ENCODE results near the gene PPAN.

PPAN gene

DNA sequence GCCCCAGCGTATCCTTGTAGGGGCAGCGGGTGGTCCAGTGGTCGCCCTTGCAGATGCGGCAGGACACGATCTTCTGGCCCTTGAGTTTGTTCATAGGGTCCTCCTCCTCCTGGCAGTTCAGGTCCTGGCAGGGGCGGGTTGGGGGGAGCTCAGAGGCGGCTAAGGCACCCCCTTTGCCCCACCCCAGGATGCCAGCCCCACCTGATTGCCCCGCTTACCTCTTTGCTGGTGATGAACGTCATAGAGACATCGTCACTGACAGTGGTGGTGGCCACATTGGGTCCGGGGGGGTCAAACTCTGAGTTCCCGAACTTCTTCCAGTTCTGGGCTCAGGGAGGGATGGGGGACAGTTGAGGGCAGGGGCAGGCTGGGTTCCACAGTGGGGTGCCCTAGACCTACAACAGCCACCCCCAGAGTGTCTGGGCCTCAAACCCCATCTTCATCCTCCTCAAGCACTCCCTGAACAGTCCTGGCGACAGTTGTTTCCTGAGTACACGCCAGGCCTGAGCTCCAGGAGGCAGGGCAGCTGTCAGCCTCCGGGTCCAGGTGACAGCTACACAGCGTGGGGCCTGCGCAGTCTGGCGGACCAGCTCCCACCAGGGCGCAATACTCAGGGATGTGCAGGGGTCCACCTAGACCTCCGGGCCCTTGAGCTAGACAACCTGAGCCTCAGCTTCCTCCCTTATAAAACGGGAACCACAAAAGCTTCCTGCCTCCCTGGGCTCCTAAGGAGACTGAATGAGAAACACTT lies 10.9 kb downstream of the PPAN start:
- TF ChIP-seq, protein P1, sequence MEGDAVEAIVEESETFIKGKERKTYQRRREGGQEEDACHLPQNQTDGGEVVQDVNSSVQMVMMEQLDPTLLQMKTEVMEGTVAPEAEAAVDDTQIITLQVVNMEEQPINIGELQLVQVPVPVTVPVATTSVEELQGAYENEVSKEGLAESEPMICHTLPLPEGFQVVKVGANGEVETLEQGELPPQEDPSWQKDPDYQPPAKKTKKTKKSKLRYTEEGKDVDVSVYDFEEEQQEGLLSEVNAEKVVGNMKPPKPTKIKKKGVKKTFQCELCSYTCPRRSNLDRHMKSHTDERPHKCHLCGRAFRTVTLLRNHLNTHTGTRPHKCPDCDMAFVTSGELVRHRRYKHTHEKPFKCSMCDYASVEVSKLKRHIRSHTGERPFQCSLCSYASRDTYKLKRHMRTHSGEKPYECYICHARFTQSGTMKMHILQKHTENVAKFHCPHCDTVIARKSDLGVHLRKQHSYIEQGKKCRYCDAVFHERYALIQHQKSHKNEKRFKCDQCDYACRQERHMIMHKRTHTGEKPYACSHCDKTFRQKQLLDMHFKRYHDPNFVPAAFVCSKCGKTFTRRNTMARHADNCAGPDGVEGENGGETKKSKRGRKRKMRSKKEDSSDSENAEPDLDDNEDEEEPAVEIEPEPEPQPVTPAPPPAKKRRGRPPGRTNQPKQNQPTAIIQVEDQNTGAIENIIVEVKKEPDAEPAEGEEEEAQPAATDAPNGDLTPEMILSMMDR (IDR thresholded peaks at IDR 0.05; ENCODE audit: low read depth, low read length) = no peak

DNA sequence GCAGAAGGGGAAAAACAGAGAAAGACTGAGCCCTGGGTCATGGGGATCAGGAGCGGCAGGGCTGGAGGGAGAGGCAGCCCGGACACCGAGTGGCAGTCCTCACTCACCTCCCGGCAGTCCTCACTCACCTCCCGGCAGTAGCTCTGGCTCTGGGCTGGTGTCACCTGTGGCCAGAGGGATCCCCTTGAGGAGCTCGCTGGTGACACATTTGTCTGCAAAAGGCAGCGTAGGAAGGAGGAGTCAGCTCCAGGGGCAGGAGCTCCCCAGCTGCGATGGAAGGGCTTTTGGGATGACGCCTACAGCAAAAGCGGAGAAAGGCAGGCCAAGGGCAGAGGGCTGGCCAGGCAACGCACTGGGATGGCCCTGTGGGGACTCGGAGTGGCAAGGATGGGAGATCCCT lies 12.8 kb downstream of the PPAN start:
- Histone ChIP-seq H3K4me3 (ENCODE audit: low read depth, low read length) (peak overlapping the region; percentile 73), H3K27ac (peak overlapping the region; percentile 79), H3K27me3 (ENCODE audit: insufficient read depth, low read depth, severe bottlenecking) (no peaks in the 10 kb centered on the region), H3K36me3 (peaks cover 41% of the 10 kb centered on the region), H3K9me3 (ENCODE audit: severe bottlenecking) (no peaks in the 10 kb centered on the region)
- TF ChIP-seq, protein P1 (IDR thresholded peaks at IDR 0.05; ENCODE audit: low read depth, low read length) = no peak
- no peak for DNase-seq

More for the DNA sequence above, 10.9 kb downstream of the PPAN start:
- no peak for DNase-seq
- H3K9me3 ChIP-seq (ENCODE audit: severe bottlenecking) = no peaks in the 10 kb centered on the region
- H3K27me3 ChIP-seq (ENCODE audit: insufficient read depth, low read depth, severe bottlenecking) = no peaks in the 10 kb centered on the region
- H3K27ac ChIP-seq = no peak overlapping the region
- H3K36me3 ChIP-seq = peaks cover 43% of the 10 kb centered on the region
- no peak overlapping the region for H3K4me3 ChIP-seq (ENCODE audit: low read depth, low read length)

DNA sequence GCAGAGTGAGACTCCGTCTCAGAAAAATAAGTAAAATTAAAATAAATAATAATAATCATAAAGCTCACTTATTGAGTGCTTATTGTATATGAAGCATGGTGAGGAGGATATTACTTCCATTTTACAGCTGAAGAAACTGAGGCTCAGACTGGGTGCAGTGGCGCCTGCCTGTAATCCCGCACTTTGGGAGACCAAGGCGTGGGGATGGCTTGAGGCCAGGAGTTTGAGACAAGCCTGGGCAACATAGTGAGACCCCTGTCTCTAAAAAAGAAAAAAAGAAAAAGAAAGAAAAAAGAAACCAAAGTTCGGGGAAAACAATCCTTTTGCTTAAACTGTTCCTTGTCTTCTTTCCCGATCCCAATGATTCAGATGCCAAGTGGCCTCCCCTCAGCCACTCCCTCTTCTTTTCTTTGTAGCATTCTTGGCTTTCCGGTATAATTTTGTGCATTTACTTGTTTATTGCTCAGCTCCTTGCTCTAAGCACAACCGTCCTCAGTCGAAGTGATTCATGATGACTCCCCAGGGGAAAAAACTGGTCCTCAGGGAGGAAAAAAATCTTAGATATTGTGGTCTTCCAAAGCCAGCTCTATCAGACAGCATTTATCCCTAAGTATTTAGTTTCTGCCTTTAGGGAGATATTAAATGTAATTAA lies 14.5 kb downstream of the PPAN start:
- H3K36me3 ChIP-seq = peaks cover 37% of the 10 kb centered on the region
- H3K4me3 ChIP-seq (ENCODE audit: low read depth, low read length) = no peak overlapping the region
- no peaks in the 10 kb centered on the region for H3K9me3 ChIP-seq (ENCODE audit: severe bottlenecking)
- DNase-seq = no peak
- no peak overlapping the region for H3K27ac ChIP-seq
- TF ChIP-seq, protein P1 (IDR thresholded peaks at IDR 0.05; ENCODE audit: low read depth, low read length) = no peak
- H3K27me3 ChIP-seq (ENCODE audit: insufficient read depth, low read depth, severe bottlenecking) = no peaks in the 10 kb centered on the region

DNA sequence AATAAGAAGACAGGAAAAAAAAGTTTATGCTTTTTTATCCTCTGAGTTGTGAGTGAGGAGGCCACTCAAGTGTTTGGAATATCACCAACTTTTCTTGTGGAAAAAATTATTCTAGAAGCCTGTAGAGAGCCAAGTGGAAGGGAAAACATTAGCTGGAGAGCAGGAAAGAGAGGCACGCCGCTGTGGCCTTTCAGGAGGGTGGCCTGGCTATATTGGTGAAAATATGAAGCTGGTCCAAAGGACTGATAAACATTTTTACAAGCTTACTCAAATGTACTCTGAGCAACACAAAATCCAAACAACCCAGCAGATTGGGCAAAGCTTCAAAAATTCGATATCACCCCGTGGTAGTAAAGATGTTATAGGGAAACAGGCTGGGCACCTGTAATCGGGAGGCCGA lies 15.9 kb downstream of the PPAN start:
- Histone ChIP-seq H3K36me3 (peaks cover 31% of the 10 kb centered on the region), H3K27ac (no peak overlapping the region), H3K9me3 (ENCODE audit: severe bottlenecking) (no peaks in the 10 kb centered on the region), H3K27me3 (ENCODE audit: insufficient read depth, low read depth, severe bottlenecking) (no peaks in the 10 kb centered on the region), H3K4me3 (ENCODE audit: low read depth, low read length) (no peak overlapping the region)
- DNase-seq = no peak
- TF ChIP-seq, protein P1 (IDR thresholded peaks at IDR 0.05; ENCODE audit: low read depth, low read length) = no peak

DNA sequence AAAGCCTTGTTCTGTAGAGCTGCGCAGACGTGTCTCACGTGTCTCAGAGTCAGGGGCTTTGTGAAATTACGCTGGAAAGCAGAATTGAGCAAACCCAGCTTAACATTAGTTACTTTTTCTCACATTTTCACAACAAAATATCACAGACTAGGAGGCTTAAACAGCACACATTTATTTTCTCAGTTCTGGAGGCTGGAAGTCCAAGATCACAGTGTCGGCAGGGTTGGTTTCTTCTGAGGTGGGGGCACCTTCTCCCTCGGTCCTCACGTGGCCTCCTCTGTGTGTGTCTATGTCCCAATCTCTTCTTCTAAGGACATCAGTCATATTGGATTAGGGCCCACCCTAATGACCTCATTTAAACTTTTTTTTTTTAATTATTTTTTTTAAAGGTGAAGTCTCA lies 18.3 kb downstream of the PPAN start:
- TF ChIP-seq, protein P1 (IDR thresholded peaks at IDR 0.05; ENCODE audit: low read depth, low read length) = no peak
- Histone ChIP-seq H3K36me3 (peaks cover 43% of the 10 kb centered on the region), H3K27ac (no peak overlapping the region)

More for the DNA sequence above, 18.3 kb downstream of the PPAN start:
- H3K4me3 ChIP-seq (ENCODE audit: low read depth, low read length) = no peak overlapping the region
- no peak for DNase-seq
- no peaks in the 10 kb centered on the region for H3K9me3 ChIP-seq (ENCODE audit: severe bottlenecking)
- no peaks in the 10 kb centered on the region for H3K27me3 ChIP-seq (ENCODE audit: insufficient read depth, low read depth, severe bottlenecking)

Data from WERI-Rb-1 (cell line).